Kidney (tissue), 14 donors: ENCODE measurements around the gene PDE6G. TPM values are rescaled to one million over a fixed set of nuclear protein-coding genes. Genes with fewer than 3 reads are reported as not detected.
"Not testable (repeated sequence)": the region's sequence is repeated elsewhere in the genome, so short reads cannot be mapped to it uniquely, and the experiment has no call there.

ENCODE experiments used
- DNase-seq, 5 donors: peaks; one replicate each; pipeline ENCODE4 v3.0.0-alpha.2; 2013 to 2020
- FAIRE-seq: peaks from 2 replicates; lab custom pipeline; 2012; peaks lifted over from hg19 to GRCh38; lab: Jason Lieb, UNC
- H3K27ac ChIP-seq, 2 donors: one replicate each; pipeline ENCODE4 v1.7.0; 2013; ENCODE audit warnings: low read depth in 2 of 2, low read length in 2 of 2, inconsistent platforms in 1 of 2
- H3K27me3 ChIP-seq: one replicate; pipeline ENCODE4 v1.7.1; 2013; ENCODE audit warnings: low read length, inconsistent platforms; ENCODE audit not compliant: control insufficient read depth, insufficient read depth
- H3K36me3 ChIP-seq, 3 donors: one replicate each; pipeline versions ENCODE4 v1.7.0 to v1.7.1; 2013; ENCODE audit warnings: low read length in 3 of 3, control low read depth in 1 of 3, inconsistent platforms in 1 of 3; ENCODE audit not compliant: insufficient read depth in 3 of 3, control insufficient read depth in 2 of 3
- H3K4me1 ChIP-seq, 3 donors: one replicate each; pipeline versions ENCODE4 v1.7.0 to v1.7.1; 2013; ENCODE audit warnings: low read length in 3 of 3, inconsistent platforms in 1 of 3, low read depth in 1 of 3; ENCODE audit not compliant: control insufficient read depth in 2 of 3, insufficient read depth in 2 of 3
- H3K4me3 ChIP-seq, 3 donors: one replicate each; pipeline versions ENCODE4 v1.7.0 to v1.8.1; 2013; ENCODE audit warnings: low read length in 3 of 3, control low read depth in 1 of 3, inconsistent platforms in 1 of 3
- H3K9ac ChIP-seq, 3 donors: one replicate each; pipeline versions ENCODE4 v1.7.0 to v1.7.1; 2013; ENCODE audit warnings: low read length in 3 of 3, control low read depth in 1 of 3, inconsistent platforms in 1 of 3
- H3K9me3 ChIP-seq, 3 donors: one replicate each; pipeline versions ENCODE4 v1.7.0 to v1.7.1; 2013; ENCODE audit warnings: low read length in 3 of 3, control low read depth in 1 of 3, inconsistent platforms in 1 of 3; ENCODE audit not compliant: control insufficient read depth in 2 of 3, insufficient read depth in 1 of 3
- intact Hi-C: fragments of 100-400 bp; cut with DNase I; formaldehyde crosslinking; loops from one replicate; pipeline ENCODE4 v1.11.1; 2022
- polyA plus RNA-seq: library from polyadenylated mRNA; stranded (reverse); fragments of 350-450 nt; fragmentation: Illumina TruSeq; extraction: RNeasy Lipid Tissue Mini Kit (QIAGEN cat#74804); gene quantifications from one replicate; pipeline ENCODE4 v1.2.3, GENCODE V29; 2014; ENCODE audit warnings: low read depth, low replicate concordance; ENCODE audit not compliant: insufficient read depth
- total RNA-seq: library from RNA; stranded (reverse); fragmentation: NEBNext Ultra II Directional; extraction: Animal tissue kit (Norgen Biotek cat#: 25700); gene quantifications from one replicate; pipeline ENCODE4 v1.2.1, GENCODE V29; 2021
- TF ChIP-seq, protein P1 (sequence below): IDR thresholded peaks from 3 replicates; pipeline ENCODE4 v1.5.1; 2012; ENCODE audit warnings: mild to moderate bottlenecking, moderate library complexity, borderline replicate concordance; ENCODE audit not compliant: insufficient read depth; ENCODE audit errors: extremely low read depth
- donor health status: control.
- donor health status: control.
- donor health status: control.
- donor health status: control.
- donor health status: control.
- donor health status: DM: yes; HTN: yes; CAD: no.
- donor health status: Normal renal cell carcinoma (clear cell type).

Gene PDE6G
- total and polyA plus RNA-seq, 2 donors from 2014 or later, result 3.2 to 5.4 TPM

DNA sequence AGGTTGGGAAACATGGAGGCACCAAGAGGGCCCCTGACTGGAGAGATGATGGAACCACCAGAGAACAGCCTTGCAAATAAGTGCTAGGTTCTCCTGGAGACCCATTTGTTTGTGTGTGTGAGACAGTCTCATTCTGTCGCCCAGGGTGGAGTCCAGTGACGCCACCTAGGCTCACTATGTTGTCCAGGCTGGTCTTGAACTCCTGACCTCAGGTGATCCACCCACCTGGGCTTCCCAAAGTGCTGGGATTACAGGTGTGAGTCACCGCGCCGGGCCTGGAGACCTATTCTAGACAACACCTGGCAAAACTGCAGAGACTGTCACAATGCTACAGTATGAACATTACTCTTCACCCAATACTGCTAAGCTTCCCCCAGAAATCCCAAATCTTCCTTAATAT, 20.9 kb downstream of the PDE6G start:
- Histone ChIP-seq H3K9ac (peak overlapping the region in 1 of 3 donors; percentile 74), H3K27ac (peak overlapping the region in 1 of 2 donors; percentile 77), H3K9me3 (no peaks in the 10 kb centered on the region), H3K4me1 (peaks cover 0 to 9% (median 7%) of the 10 kb centered on the region in 3 donors), H3K27me3 (no peaks in the 10 kb centered on the region), H3K36me3 (peaks cover 0 to 2% (median 0%) of the 10 kb centered on the region in 3 donors), H3K4me3 (peak overlapping the region in 2 of 3 donors; percentile 92 to 97)
- TF ChIP-seq, protein P1, sequence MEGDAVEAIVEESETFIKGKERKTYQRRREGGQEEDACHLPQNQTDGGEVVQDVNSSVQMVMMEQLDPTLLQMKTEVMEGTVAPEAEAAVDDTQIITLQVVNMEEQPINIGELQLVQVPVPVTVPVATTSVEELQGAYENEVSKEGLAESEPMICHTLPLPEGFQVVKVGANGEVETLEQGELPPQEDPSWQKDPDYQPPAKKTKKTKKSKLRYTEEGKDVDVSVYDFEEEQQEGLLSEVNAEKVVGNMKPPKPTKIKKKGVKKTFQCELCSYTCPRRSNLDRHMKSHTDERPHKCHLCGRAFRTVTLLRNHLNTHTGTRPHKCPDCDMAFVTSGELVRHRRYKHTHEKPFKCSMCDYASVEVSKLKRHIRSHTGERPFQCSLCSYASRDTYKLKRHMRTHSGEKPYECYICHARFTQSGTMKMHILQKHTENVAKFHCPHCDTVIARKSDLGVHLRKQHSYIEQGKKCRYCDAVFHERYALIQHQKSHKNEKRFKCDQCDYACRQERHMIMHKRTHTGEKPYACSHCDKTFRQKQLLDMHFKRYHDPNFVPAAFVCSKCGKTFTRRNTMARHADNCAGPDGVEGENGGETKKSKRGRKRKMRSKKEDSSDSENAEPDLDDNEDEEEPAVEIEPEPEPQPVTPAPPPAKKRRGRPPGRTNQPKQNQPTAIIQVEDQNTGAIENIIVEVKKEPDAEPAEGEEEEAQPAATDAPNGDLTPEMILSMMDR, result no peak
- intact Hi-C loops, result no loop called here
- peak in 1 of 5 donors; percentile 24 for DNase-seq
- FAIRE-seq, result no peak

DNA sequence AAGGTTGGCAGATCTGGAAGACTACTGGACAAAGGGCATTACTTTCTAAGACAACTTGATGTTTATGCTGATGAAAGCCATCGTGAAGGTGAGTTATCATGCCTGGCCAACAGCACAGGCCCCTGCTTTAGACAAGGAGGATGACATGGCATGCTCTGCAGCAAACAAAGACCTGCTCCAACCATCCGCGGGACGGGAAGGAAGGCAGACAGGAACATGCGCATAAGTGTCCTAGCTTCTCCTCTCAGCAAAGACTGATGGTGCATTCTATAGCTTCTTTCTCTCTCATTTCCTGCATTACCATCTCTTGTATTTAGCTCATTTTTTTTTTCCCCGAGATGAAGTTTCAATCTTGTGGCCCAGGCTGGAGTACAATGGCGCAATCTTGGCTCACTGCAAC, 24.9 kb downstream of the PDE6G start:
- intact Hi-C loops, result no loop called here
- no peak for FAIRE-seq
- Histone ChIP-seq H3K4me3 (no peak overlapping the region), H3K36me3 (peaks cover 1 to 5% (median 2%) of the 10 kb centered on the region in 3 donors), H3K9ac (no peak overlapping the region), H3K27me3 (no peaks in the 10 kb centered on the region), H3K27ac (no peak overlapping the region), H3K4me1 (peaks cover 0 to 9% (median 7%) of the 10 kb centered on the region in 3 donors), H3K9me3 (no peaks in the 10 kb centered on the region)
- peak in 1 of 5 donors; percentile 10 for DNase-seq
- TF ChIP-seq, protein P1, result no peak

DNA sequence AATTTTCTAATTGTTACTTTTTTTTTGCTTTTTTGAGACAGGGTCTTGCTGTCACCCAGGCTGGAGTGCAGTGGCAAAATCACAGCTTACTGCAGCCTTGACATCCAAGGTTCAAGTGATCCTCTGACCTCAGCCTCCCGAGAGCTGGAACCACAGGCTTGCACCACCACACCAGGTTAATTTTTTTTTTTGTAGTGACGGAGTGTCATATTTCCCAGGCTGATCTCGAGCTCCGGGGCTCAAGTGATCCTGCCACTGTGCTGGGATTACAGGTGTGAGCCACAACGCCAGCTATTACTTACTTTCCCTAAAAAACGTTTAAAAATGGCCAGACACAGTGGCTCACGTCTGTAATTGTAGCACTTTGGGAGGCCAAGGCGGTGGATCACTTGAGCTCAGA, 26.1 kb downstream of the PDE6G start:
- Histone ChIP-seq H3K27ac (no peak overlapping the region), H3K4me3 (no peak overlapping the region), H3K27me3 (no peaks in the 10 kb centered on the region), H3K36me3 (peaks cover 2 to 8% (median 7%) of the 10 kb centered on the region in 3 donors), H3K9ac (no peak overlapping the region), H3K9me3 (no peaks in the 10 kb centered on the region), H3K4me1 (peaks cover 0 to 3% (median under 1%) of the 10 kb centered on the region in 3 donors)
- intact Hi-C loops, result no loop called here
- TF ChIP-seq, protein P1, result no peak
- DNase-seq, result no peak
- no peak for FAIRE-seq

DNA sequence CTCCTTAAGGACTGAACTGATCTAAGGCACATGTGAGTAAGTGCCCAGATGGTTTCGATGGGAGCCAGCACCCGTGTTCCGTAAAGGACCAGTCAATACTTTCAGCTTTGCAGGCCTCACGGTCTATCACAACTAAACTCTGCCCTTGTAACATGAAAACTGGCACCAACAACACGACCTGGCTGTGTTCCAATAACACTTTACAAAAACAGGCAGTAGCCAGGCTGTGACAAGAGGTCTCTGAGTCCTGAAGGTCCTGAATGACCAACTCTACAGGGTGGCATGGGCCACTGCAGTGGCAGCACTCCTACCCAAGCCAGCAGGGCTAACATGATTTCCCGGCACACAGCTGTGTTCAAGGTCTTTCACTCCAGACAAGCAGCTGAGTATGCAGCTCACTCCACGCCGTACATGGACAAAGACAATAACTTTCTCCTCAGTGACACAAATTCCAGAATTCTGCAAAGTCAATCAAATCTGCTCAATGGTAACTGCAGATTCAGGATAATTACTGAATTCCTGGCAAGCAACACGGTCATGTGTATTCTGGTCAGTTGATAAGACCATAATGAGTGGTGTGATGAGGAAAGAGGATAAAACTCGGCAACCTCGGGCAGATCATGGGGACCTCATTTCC, 34.7 kb downstream of the PDE6G start:
- Histone ChIP-seq H3K4me1 (peaks cover 0 to 11% (median 6%) of the 10 kb centered on the region in 3 donors), H3K27ac (peak overlapping the region; percentile 26 to 33)
- no peak for FAIRE-seq

DNA sequence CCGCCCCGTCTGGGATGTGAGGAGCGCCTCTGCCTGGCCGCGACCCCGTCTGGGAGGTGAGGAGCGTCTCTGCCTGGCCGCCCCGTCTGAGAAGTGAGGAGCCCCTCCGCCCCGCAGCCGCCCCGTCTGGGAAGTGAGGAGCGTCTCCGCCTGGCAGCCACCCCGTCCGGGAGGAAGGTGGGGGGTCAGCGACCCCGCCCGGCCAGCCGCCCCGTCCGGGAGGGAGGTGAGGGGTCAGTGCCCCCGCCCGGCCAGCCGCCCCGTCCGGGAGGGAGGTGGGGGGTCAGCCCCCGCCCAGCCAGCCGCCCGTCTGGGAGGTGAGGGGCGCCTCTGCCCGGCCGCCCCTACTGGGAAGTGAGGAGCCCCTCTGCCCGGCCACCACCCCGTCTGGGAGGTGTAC, 38.0 kb downstream of the PDE6G start:
- H3K4me3 ChIP-seq, H3K27ac ChIP-seq, intact Hi-C loops, FAIRE-seq, H3K27me3 ChIP-seq, H3K9me3 ChIP-seq, H3K9ac ChIP-seq: not testable (repeated sequence)
- H3K4me1 ChIP-seq, result peaks cover 0 to 16% (median 8%) of the 10 kb centered on the region in 3 donors
- H3K36me3 ChIP-seq, result peaks cover 9 to 37% (median 14%) of the 10 kb centered on the region in 3 donors
- DNase-seq, result peak in 1 of 5 donors; percentile 34

More for the DNA sequence above, 34.7 kb downstream of the PDE6G start:
- TF ChIP-seq, protein P1, result no peak
- no peak overlapping the region for H3K9ac ChIP-seq
- H3K4me3 ChIP-seq, result no peak overlapping the region
- intact Hi-C loops, result no loop called here
- DNase-seq, result peak in 1 of 5 donors; percentile 3
- no peaks in the 10 kb centered on the region for H3K27me3 ChIP-seq
- peaks cover 14 to 53% (median 21%) of the 10 kb centered on the region in 3 donors for H3K36me3 ChIP-seq
- no peaks in the 10 kb centered on the region for H3K9me3 ChIP-seq
